Measurements from ENCODE around the gene SLC16A3.

The SLC16A3 gene

GRCh38 chr17:82237746-82238471, 9.1 kb downstream of the SLC16A3 start:
- no peak for DNase-seq

- peak; percentile 63 for DNase-seq
Observed at GRCh38 chr17:82238472-82239201, 9.8 kb downstream of the SLC16A3 start.

GRCh38 chr17:82239401-82239925, 10.6 kb downstream of the SLC16A3 start:
- DNase-seq = no peak

GRCh38 chr17:82239926-82240505, 11.2 kb downstream of the SLC16A3 start:
- DNase-seq = no peak

GRCh38 chr17:82240506-82241182, 11.8 kb downstream of the SLC16A3 start:
- DNase-seq = no peak

- no peak for DNase-seq
Observed at GRCh38 chr17:82241183-82241925, 12.5 kb downstream of the SLC16A3 start.

GRCh38 chr17:82241926-82242697, 13.3 kb downstream of the SLC16A3 start:
- no peak for DNase-seq

GRCh38 chr17:82242698-82242976, 13.8 kb downstream of the SLC16A3 start:
- no peak for DNase-seq

- DNase-seq = no peak
Observed at GRCh38 chr17:82242977-82243647, 14.3 kb downstream of the SLC16A3 start.

- DNase-seq = no peak
Observed at GRCh38 chr17:82243648-82244412, 15.0 kb downstream of the SLC16A3 start.

- DNase-seq = no peak
Observed at GRCh38 chr17:82244413-82245133, 15.7 kb downstream of the SLC16A3 start.

GRCh38 chr17:82245134-82246039, 16.5 kb downstream of the SLC16A3 start:
- no peak for DNase-seq

GRCh38 chr17:82246040-82246364, 17.2 kb downstream of the SLC16A3 start:
- DNase-seq = no peak

GRCh38 chr17:82246365-82247181, 17.7 kb downstream of the SLC16A3 start:
- DNase-seq = no peak

- DNase-seq = no peak
Observed at GRCh38 chr17:82247182-82247823, 18.5 kb downstream of the SLC16A3 start.

GRCh38 chr17:82247856-82248671, 19.2 kb downstream of the SLC16A3 start:
- DNase-seq = no peak
